NK-92 treated with Interleukin-12 subunit alpha and Interleukin-12 subunit beta, amount 100 ng/mL, for 24 hours (cell line): ENCODE measurements around the gene C6orf120.
"Not testable (repeated sequence)": the region's sequence is repeated elsewhere in the genome, so short reads cannot be mapped to it uniquely, and the experiment has no call there.

ENCODE experiments used
- DNase-seq: peaks from one replicate; lab custom pipeline; 2025; lab: John Stamatoyannopoulos, UW

C6orf120 gene

DNA sequence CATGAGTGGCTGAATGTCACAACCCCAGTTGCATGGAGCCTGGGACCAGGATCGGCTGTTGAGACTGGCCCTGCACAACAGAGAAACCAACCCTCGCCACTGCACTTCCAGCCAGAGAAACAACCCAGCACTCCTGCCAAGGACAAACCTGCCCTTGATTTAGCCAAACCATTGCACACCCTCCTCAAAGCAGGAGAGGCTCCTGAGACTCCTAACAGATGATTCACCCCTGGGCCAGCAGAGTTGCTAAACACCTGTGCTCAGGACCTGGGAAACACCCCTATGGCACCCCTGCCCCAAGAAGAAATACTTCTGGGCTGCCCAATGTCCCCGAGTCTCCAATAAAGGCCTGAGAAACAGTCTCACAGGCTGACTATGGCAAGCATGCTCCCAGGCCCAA lies 17.9 kb upstream of the C6orf120 start:
- DNase-seq: no peak

DNA sequence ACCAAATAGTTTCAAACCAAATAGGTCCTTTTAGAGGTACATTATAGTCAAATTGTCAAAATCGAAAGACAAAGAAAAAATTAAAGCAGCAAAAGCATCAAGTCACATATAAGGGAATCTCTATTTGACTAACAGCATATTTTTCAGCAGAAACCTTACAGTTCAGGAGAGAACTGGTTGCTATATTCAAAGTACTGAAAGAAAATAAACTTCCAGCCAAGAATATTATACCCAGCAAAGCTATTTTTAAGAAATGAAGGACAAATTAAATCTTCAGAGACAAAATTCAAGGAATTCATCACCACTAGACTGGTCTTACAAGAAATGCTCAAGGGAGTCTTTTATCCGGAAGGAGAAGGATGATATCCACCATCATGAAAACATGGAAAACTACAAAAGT lies 16.1 kb upstream of the C6orf120 start:
- no peak for DNase-seq

DNA sequence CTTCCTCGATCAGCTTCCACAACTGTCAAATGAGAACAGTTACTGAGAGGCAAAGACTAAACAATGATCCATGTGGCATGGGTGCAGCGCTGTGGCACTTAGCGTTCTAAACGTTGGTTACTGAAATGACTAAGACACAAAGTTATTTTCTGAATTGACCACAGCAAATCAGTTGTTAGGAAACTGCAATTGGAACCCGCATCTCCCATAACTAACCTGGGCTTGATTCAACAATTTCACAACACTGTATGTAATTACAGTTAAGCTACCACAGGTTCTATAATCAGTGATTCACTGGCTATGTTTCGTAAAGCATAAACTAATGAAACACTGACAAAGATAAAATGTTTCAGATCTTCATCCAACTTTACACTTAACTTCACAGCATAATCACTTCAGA lies 12.6 kb upstream of the C6orf120 start:
- no peak for DNase-seq

DNA sequence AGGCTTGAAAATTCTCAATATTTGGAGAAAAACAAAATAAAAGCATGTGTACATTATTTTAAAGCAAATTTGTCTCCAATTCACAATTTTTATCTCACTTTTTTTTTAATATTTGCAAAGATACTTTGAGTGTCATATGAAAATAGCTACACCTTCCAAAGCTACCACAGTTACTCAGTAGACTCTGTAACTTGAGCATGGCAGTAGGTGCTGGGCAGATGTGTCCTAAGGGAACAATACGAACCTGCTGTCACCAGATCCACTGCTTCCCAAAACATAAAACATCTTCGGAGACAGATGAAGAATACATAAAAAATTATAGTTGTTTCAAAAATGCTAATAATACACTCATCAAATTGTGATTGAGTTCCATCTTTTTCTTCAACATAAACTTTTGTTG lies 10.7 kb upstream of the C6orf120 start:
- DNase-seq: no peak

DNA sequence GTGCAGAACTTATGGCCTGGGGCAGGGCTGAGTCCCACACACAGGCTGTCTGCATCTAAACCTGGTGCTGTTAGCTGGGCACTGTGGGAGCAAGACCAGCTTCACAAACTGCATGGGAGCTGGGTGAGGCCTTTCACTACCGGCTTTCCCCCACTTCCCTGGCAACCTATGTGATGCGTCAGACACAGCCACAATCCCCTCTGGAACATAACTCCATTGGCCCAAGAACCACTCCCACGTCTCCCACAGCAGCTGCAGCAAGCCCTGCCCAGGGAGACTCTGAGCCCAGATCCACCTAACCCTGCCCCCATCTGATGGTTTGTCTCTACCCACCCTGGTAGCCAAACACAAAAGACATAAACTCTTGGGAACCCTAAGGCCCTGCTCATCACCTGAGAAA lies 9.4 kb upstream of the C6orf120 start:
- DNase-seq: no peak

DNA sequence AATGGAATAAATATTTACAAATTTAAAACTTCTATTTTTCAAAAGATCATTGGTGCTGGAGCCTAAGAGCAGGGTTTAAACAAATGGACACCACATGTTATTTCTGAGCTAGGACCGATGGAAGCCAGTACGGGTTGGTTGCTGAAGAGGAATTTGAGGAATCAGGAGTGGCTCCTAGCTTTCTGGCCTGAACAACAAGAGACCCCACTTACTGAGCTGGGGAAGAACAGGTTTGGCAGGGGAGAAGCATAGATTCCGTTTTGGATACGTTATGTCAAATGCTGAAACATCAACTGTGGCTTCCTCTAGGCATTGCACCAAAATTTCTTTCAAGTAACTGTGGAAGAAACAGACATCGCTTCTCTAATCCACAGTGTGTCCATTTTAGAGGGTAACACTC lies 6.8 kb upstream of the C6orf120 start:
- DNase-seq: no peak

DNA sequence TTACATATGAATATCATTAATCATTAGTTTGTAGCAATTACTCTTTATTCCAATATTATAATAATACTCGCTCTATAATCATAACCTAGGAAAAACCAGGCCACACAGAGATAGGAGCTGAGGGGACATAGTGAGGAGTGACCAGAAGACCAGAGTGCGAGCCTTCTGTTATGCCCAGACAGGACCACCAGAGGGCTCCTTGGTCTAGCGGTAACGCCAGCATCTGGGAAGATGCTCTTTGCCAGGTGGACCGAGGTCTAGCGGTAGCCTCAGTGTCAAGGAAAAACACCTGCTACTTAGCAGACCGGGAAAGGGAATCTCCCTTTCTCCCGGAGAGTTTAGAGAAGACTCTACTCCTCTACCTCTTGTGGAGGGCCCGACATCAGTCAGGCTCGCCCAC lies 4.8 kb upstream of the C6orf120 start:
- DNase-seq: not testable (repeated sequence)

DNA sequence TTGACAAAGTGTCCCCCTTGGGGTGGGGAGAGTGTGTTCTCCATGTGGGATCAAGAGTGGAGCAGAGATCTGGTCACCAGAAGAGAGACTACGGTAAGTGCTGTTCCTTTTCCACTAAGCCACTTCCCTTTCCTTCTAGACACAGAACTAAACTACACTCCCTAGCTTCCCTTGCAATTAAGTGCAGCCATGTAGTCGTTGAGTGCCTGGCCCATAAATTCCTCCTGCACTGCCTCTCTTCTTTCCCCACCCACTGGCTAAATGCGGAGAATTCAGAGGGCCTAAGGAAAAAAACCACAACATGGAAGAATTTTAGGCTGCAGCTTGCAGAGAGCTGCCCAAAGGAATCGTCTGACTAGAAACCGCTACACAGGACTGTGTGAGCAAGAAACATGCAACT lies 1.6 kb upstream of the C6orf120 start:
- no peak for DNase-seq

DNA sequence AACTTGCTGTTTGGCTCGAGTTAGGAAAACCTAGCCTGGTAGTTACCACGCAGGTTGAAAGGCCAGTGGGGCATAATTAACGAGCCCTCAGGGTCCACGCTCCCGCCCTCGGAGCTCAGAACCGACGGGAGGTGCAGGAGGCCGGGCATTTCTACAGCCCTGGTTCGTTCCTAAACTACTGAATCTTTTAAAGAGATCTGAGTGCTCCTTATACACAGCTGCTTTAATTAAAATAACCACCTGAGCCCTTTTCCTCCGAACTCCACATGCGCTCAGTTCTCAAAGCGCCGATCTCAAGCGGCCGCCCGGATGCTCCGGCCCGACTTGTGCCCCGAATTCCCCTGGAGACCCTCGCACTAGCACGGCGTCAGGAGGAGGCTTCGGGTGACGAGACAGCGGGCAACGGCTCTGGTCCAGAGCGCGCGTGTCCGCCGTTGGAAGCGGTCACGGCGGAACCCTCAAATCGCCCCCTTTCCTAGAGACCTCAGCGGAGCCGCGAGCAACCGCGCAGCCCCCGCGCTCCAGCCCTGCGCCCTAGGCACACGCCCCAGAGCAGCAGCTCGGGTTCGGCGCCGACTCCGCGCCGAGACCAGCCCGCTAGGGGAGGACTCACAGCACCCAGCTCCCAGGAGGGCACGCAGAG lies 494 bp upstream of the C6orf120 start:
- DNase-seq: no peak

DNA sequence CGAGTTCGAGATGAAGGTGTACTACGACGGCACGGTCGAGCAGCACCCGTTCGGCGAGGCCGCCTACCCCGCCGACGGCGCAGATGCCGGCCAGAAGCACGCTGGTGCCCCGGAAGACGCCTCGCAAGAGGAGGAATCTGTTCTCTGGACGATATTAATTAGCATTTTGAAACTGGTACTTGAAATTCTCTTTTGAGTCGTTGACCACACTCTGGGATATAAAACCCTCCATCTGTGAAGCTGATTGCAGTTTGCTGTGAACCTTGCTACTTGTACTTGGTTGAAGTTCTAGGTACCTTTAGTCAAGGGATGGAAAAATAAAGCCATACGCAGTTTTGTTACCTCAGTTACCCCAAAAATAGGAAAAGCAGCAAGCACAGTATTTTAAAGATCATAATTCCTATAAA lies 917 bp downstream of the C6orf120 start:
- no peak for DNase-seq

DNA sequence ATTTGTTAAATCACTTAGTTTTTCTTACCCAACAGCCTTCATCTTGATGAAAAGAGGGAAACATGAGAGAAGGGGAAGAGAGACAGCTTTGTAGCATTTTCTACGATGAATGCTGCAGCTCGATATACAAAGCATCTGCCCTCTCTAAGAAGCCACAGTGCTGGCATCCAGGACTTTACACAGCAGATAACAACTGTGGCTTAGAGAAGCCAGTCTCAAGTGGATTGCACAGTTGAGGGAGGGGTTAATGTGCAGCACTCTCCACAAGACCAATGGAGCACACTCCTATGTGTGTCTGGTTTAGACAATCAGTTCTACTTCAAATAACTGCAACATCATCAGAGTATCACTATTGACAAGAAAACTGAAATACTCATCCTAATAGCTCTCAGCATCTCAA lies 5.8 kb downstream of the C6orf120 start:
- no peak for DNase-seq

DNA sequence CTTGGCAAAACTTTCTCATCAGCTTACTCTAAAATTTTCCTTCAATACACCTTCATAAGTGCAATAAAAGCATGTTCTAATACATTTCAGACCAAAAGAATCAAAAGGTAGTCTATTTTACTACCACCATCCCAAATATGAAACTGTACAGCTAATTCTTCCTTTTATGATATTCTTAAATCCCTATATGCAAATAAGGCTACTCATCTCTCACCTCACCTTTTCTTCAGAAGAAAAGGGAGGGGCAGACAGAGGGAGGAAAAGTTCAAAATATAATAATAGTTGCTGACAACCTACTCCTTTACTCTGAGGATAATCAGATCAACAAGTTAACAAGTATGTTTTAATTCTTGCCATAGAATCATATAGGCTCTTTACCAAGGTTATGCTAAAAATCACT lies 7.4 kb downstream of the C6orf120 start:
- DNase-seq: no peak

DNA sequence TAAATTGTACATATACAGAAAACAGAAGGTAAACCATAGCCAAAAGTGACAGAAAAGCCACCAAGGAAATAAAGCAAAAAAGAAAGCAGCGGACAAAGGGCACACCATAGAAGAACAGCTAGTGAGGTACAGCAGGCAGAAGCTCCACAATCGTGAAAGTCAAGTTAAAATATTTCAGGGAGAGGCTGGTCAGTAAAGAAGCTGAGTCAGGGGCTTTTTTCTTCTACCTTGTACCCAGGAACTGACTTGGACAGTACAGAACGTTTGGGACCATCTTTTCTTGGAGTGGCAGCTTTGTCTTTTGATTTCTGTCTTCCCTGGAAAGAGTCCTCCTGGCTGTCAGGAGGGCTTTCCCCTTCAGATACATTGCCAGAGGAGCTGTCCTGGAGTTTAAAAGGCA lies 8.1 kb downstream of the C6orf120 start:
- DNase-seq: no peak

DNA sequence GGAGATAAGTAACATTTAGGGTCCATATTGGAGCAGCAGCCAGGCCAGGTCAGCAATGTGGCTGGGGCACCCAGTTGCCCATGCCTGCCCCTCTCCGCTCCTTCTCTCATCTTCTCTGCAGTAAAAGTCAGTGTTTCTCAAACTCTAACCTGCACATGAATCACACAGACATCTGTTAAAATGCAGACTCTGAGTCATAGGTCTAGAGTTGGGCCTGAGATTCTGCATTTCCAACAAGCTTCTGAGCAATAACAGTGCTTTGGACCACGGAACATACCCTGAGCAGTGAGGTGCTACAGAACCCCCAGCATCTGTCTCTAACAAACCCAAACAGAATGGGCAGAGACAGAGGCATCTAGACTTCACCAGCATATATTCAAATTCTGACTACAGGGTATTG lies 12.3 kb downstream of the C6orf120 start:
- DNase-seq: no peak

DNA sequence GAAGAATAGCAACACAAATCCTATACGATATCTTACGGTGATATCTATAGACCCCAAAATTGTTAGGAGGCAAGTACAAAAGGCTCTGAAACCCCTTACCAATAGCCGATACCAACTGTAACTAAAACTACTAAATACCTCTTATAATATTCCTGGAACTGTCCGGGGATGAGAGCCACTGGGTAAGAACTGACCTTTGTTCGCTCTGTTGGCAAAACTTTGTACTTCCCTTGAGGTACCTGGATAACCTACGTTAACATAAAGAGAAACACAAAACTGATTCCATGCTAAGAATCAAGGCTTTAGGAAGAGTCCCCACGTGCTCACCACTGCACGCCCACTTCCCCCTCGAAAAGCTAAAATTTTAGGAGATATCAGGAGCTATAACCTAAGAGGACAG lies 12.7 kb downstream of the C6orf120 start:
- DNase-seq: no peak

DNA sequence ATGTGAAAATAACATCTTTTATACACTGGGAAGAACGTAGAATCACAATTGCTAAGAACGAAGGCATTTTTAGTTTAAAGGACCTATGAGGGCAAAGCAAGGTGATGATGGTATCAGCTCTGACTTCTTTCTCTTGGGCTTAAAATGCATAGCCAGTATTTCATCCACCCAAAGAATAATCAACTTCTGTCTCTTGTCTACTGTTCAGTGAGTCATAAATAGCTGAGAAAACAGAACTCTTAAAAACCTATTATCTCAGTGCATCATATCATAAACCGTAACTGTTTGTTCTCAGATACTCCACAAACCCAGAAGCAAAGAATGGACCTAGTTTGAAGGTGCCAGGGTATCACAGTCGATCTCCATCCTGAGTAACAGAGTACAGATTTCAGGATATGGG lies 17.2 kb downstream of the C6orf120 start:
- no peak for DNase-seq

DNA sequence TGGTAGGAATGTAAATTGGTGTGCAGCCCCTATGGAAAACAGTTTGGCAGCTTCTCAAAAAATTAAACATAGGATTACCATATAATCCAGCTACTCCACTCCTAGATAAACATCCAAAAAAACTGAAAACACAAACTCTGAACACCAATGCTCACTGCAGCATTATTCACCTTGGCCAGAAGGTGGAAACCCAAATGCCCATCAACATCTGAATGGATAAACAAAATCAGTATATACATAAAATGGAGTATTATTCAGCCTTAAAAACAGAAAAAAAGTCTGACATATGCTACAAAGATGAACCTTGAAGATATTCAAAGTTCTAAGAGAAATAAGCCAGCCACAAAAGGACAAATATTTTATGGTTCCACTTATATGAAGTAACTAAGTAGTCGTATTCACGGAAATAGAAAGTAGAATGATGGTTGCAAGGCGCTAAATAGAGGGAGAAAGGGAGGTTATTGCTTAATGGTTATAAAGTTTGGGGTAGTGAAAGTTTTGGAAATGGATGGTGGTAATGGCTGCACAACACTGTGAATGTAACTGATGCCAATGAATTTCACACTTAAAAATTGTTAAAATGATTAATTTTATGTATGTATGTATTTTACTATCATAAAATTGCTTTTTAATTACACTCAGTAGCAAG lies 18.4 kb downstream of the C6orf120 start:
- DNase-seq: no peak

DNA sequence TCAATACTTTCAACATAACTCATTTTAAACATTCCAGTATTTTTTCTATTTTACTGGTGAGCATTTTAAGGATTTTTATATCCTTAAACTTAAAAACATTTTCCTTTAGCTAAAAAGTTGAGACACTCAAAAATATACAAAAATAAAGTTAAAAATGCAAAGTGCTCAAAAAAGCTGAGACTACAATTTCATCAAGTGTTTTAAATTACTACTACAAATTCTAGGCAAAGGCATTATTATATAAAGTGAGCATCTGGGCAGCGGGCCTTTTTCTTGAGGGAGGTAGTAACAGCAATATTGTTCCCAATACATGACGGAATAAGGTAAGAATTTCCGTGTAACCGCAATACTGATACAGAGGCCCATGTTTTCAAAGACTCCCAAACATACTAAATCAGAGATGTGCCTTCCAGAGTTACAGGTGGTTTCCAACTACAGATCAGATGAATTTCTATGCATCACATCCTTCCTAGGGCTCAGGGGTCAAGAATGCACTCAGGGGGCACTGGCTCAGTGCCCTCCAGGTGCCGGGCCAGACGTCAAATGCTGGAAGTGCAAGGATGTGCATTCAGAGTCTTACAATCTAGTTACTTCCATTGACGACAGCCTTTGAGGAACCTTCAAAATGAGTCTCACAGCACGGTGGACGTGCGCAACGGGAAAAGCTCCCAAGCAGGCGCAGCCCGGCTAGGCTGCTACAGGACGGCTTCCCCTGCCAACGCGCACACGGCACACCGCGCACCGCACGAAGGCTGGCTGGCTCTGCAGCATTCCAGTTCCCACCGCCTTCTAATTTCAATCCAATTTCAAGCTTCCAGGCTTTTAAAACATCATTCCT lies 20.7 kb downstream of the C6orf120 start:
- no peak for DNase-seq

DNA sequence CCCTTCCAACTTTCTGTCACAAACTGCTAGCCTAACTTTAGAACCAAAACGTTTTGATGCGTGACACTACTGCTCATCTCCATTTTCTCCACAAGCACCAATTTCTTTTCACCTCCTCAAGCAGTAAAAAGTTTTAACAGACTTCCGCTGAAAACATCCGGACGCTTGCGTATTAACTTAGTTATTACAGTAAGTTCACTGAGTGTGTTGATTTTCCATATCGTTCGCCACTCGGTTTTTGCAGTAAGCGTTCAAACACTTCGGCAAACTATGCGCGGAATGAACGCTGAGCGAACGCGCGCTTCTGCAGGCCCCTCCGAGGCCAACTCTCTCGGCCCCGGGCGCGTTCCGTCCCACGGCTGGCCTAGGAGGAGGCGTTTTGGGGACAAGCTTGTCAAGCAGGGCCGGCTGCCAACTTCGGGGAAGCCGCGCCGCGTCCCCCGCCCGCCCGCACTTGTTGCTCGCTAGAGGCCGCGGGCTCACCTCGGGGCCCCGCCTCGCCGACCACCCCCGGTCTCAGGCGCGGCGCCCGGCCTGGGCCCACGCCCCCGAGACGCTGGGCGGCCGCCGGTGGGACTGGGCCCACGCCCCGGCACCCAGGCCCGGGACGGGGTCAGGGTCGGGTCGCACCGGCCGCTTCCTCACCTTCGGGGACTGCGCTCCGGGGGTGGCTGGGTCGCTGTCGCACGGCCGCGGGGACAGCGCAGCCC lies 21.4 kb downstream of the C6orf120 start:
- peak; percentile 61 for DNase-seq

DNA sequence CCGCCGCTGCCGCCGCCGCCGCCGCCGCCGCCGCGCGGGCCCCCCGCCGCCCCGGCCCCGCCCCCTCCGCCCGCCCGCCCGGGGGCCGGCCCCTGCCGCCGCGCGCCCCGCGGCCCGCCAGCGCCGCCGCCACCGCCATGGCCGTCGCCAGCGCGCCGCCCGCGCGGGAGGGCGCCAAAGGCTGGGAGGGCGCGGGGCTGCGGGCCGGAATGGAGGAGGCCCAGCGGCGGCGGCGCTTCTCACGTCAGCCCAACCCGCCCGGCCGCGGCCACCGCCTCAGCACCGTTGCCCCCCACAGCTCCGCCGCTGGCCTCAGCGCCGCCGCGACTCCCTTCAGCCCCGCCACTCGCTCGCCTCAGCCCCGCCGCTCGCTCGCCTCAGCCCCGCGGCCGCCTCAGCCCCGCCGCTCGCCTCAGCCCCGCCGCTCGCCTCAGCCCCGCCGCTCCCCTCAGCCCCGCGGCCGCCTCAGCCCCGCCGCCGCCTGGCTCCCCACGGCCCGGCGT lies 22.1 kb downstream of the C6orf120 start:
- DNase-seq: peak; percentile 55

DNA sequence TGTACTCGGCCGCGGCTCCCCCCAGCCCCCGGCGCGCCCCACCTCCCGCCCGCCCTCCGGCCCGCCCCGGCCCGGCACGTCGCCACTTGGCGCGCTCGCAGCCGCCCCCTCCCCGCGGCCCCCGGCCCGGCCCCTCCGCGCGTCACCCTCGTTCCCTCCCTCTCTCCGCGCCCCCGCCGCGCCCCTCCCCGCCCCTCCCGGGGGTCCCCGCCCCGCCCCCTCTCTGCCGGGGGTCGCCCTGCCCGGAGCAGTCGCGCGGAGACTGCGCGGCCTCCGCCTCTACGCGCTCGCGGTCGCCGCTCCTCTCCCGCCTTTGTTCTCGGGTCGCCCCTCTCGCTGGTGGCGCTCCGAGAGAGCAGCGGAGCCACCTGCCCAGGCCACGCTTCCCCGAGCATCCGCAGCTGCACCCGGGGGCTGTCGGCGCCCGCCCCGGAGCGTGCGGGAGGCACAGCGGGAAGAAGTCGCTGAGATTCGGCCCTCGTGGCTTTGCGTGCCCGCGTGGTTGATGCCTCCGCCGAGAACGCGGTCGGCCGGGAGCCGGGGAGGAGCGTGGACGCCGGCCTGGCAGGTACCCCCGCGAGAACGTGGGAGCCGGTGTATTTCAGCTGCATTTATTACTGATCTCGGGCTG lies 22.7 kb downstream of the C6orf120 start, which contains the start of gene PHF10:
TSS of gene PHF10 (minus strand) at position 7 of the 631 bp plus-strand sequence. CDS start 569 bp downstream, outside the sequence.
- peak; percentile 56 for DNase-seq
